PC-3 (cell line): ENCODE data around the gene PARD6B.

Source experiments
- EZH2phosphoT487 ChIP-seq: fragments of 300-600 bp; sonication (generic); IDR thresholded peaks from 2 replicates; pipeline ENCODE4 v1.6.1; 2018; ENCODE audit warnings: mild to moderate bottlenecking, antibody characterized with exemption, low read length, borderline replicate concordance
- TF ChIP-seq, protein P1 (sequence below): fragments of 300-600 bp; sonication (generic); conservative IDR thresholded peaks from 2 replicates; pipeline ENCODE4 v1.5.1; 2017; ENCODE audit warnings: antibody characterized with exemption, low read depth, mild to moderate bottlenecking, low read length

DNA sequence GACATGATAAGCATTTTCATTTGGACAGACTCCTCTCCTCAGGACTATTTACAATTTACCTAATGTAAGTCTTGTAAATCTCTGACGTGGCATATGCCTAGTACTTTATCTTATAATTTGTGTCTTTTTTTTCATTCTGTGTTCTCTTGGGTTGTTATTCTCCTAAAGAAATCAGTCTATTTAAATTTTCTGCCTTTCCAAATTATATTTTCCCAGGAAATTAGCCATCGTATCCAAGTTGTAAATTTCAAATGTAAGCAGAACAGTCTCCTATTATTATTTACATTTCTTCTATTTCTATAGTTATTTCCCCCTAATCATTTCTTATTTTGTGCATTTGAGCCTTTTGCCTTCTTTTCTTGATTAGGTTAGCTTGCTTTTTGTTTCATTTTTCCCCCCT is 46.0 kb downstream of the PARD6B start:
- TF ChIP-seq, protein P1, sequence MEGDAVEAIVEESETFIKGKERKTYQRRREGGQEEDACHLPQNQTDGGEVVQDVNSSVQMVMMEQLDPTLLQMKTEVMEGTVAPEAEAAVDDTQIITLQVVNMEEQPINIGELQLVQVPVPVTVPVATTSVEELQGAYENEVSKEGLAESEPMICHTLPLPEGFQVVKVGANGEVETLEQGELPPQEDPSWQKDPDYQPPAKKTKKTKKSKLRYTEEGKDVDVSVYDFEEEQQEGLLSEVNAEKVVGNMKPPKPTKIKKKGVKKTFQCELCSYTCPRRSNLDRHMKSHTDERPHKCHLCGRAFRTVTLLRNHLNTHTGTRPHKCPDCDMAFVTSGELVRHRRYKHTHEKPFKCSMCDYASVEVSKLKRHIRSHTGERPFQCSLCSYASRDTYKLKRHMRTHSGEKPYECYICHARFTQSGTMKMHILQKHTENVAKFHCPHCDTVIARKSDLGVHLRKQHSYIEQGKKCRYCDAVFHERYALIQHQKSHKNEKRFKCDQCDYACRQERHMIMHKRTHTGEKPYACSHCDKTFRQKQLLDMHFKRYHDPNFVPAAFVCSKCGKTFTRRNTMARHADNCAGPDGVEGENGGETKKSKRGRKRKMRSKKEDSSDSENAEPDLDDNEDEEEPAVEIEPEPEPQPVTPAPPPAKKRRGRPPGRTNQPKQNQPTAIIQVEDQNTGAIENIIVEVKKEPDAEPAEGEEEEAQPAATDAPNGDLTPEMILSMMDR: no peak
- no peak for TF ChIP-seq EZH2phosphoT487
